ENCODE results near the gene SOHLH2.

SOHLH2 gene

DNA sequence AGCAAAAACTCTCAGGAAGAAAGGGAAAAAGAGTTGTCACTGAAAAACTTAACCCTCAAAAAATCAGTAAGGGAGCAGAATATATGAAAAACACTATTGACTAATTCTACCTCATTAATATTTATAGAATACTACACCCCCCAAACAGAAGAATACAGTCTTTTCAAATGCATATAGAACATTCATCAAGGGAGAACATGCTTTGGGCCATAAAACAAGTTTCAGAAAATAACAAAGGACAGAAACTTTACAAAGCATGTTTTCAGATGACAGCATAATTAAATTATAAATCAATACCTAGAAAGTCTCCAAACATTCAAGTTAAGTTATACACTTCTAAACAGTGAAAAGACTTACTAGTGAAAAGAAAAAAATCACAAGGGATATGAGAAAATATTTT is 30.5 kb downstream of the SOHLH2 start:
- DNase-seq (ENCODE audit: low read depth, low spot score), result no peak

DNA sequence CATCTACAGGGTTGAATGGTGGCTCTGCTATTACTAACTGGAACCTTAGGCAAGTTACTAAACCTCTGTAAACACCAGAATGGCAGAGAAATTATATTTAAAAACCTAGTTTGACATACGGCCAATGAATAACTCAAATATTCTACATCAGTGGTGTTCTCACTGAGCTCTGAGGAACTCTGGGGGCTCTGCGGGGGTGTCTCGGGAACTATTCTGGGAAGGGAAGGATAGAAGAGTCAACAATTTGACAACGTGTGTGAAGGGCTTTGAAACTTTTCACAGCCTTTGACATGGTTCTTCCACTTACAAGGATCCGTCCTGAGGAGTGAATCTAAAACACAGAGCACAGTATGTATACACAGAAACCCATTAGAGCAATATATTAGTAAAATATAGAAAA is 38.7 kb downstream of the SOHLH2 start:
- DNase-seq (ENCODE audit: low read depth, low spot score), result no peak

DNA sequence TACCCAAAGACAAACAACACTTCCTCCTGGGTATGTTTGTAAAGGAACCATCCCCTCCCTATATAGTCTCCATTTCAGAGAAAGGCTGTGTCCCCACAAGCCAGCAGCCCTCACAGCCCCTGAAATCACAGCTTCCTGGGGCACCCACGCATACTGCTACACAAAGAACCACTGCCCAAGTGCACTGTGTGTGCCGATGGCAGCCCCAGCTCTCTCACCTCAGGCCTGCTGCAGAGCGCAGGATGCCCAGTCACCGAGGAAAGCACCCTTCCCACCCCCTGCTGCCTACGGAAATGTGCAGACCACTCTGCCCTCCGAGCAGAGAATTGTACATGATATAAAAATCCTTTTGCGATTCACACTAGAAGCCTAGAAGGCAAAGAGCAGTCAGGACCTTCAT is 39.4 kb downstream of the SOHLH2 start:
- DNase-seq (ENCODE audit: low read depth, low spot score), result no peak

DNA sequence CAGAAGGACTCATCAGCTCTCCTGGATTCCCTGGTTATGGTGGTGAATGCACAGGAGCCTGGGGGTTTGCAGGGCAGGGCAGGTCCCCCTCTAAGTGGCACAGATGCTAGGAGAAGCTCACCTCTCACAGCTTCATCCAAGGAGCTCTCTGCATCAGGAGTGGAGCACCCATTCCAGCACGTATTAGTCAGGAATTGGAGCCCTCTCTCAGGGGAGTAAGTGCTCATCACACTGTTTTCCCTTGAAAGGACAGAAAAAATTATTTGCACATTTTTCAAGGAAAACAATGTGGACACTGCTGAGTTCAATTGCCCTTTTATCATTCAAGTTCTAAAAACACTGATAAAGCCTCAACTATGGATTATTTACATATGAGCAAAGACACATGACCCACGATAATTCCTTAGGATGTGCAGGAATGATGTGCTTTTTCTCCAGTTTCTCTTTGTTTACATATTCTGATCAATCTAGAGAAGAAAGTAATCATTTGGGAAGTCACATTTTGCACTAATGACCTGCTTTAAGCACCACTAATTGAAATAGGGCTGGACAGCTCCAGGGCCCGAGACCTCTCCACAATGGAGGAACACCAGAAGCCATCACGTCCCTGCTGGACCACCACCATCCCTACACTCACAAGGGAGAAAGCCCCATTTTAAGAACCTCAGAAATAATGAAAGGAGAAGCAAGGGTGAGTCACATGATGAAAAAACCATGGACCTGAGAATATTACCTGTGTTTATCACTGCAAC is 40.6 kb downstream of the SOHLH2 start:
- no peak for DNase-seq (ENCODE audit: low read depth, low spot score)

GRCh38 chr13:36166046-36166445 is 48.3 kb downstream of the SOHLH2 start:
- no peak for DNase-seq (ENCODE audit: low read depth, low spot score)

- no peak for DNase-seq (ENCODE audit: low read depth, low spot score)
Measured at GRCh38 chr13:36163809-36164308, 50.5 kb downstream of the SOHLH2 start.

GRCh38 chr13:36163286-36163685 is 51.1 kb downstream of the SOHLH2 start:
- no peak for DNase-seq (ENCODE audit: low read depth, low spot score)

GRCh38 chr13:36160297-36160696 is 54.1 kb downstream of the SOHLH2 start:
- no peak for DNase-seq (ENCODE audit: low read depth, low spot score)

GRCh38 chr13:36158611-36159010 is 55.7 kb downstream of the SOHLH2 start:
- DNase-seq (ENCODE audit: low read depth, low spot score), result no peak

- no peak for DNase-seq (ENCODE audit: low read depth, low spot score)
Measured at GRCh38 chr13:36157480-36157879, 56.9 kb downstream of the SOHLH2 start.

GRCh38 chr13:36154567-36155291 is 59.6 kb downstream of the SOHLH2 start:
- DNase-seq (ENCODE audit: low read depth, low spot score), result no peak

DNA sequence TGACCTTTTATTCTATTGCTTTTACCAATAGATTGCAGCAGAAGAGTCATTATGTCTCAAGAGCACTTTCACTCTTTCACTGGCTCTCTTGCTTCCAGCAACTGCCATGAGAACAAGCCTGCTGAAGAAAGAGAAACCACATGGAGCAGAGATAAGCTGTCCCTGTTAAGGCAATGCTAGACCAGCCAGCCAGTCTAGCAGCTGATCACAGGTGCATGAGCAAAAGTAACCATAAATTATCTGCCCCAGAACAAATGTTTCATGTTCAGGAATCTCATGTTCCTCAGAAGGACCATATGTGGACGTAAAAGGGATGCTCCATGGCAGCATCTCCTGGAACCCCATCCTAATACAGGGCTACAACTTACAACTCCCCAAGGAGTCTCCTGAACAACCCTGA is 62.8 kb downstream of the SOHLH2 start:
- no peak for DNase-seq (ENCODE audit: low read depth, low spot score)

GRCh38 chr13:36148446-36148845 is 65.9 kb downstream of the SOHLH2 start:
- no peak for DNase-seq (ENCODE audit: low read depth, low spot score)

DNA sequence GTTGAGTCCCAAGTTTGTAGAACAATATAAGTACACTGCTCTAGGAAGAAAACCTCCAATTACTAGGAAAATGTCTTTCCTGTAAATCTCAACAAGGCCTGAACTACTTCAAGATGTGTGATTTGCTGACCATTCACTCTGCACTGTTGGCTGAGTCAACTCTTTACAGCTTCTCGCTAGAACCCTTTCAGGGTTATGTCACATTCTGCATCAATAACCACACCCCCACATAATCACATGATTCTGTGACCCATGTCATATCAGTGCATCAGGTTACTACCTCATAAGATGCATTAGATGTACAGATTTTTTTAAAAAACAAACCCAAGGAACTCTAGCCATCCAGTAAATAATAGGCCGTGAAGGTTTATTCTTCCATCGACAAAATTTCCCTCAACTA is 67.0 kb downstream of the SOHLH2 start:
- no peak for DNase-seq (ENCODE audit: low read depth, low spot score)

DNA sequence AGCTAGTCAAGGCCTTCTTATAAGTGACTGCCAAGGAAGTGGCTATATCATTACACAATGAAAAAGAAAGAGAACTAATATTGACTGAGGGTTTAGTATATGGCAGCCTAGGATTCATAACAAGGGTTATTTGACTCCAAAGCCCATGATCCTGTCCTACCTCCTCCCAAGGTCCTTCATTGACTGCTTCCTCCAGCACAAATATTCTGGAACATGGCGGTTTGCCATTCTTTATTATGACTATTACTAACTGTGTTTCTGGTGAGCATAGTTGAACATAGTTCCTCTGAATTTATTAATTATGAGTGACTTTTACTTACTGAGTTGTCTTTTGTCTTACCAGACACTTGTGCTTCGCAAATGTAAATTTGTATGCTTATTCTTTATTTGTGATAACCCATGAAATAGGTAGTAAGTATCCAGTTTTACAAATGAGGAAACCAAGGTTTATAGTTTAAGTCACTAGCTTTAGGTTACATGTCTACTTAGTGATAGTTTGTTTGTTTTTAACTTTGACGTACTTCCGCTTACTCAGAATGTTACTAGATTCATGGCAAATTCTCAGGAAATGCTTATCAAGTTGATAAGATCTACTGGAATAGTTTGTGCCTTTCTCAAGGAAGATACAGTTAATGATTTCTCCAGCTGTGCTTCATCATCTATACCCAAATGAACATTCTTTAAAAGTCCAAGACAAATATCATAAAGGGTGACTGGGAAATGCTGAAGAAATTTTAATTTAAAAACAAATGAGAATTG is 67.7 kb downstream of the SOHLH2 start:
- DNase-seq (ENCODE audit: low read depth, low spot score), result no peak

DNA sequence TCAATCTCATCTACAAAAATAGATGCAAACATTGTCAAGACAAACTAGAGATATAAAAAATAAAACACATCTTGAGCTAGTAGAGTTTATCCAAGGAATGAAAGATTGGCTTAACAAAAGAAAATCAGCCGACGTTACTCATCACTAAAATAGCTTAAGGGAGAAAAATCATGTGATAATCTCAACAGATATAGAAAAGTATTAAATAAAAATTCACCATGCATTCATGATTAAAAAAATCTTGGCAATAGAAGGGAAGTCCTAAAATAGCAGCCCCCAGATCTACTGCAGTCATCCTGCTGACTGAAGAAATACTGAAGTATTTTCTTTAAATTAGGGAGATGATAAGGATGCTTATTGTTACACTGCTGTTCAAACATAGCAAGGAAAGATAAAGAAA is 70.6 kb downstream of the SOHLH2 start:
- no peak for DNase-seq (ENCODE audit: low read depth, low spot score)

DNA sequence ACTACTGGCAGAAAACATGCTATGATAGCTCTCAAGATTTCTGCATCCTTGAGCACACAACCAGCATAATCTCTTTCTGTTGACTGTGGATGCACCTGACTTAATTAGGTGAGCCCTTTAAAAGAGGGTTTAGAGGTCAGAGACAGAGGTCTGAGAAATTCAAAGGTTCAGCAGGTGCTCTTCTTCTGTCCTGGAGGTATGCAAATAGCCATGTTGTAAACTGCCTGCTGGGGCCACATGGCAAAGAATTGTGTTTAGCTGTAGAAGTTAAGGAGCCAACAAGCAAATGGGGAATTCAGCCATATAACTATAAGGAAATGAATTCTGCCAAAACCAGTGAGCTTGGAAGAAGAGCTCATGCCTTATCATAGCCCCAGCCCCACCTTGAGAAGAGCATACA is 71.6 kb downstream of the SOHLH2 start:
- DNase-seq (ENCODE audit: low read depth, low spot score), result no peak

GRCh38 chr13:36135876-36136275 is 78.5 kb downstream of the SOHLH2 start:
- DNase-seq (ENCODE audit: low read depth, low spot score), result no peak

GRCh38 chr13:36134632-36135031 is 79.7 kb downstream of the SOHLH2 start:
- no peak for DNase-seq (ENCODE audit: low read depth, low spot score)

- DNase-seq (ENCODE audit: low read depth, low spot score), result no peak
Measured at GRCh38 chr13:36133950-36134626, 80.3 kb downstream of the SOHLH2 start.

- no peak for DNase-seq (ENCODE audit: low read depth, low spot score)
Measured at GRCh38 chr13:36132376-36132775, 82.0 kb downstream of the SOHLH2 start.

GRCh38 chr13:36131931-36132297 is 82.4 kb downstream of the SOHLH2 start:
- no peak for DNase-seq (ENCODE audit: low read depth, low spot score)
